GM11168 (cell line): ENCODE data around the gene RIMBP2.
"Not testable (repeated sequence)": the region's sequence is repeated elsewhere in the genome, so short reads cannot be mapped to it uniquely, and the experiment has no call there.

ENCODE experiments used
- in situ Hi-C: fragments of 300-500 bp; cut with MboI; formaldehyde crosslinking; loops from one replicate; pipeline ENCODE4 v1.12.0; 2022; ENCODE audit warnings: low sequenced_read_pairs; ENCODE audit not compliant: unreplicated experiment

RIMBP2 gene

GRCh38 chr12:130709151-130709970, 6.7 kb downstream of the RIMBP2 start:
- in situ Hi-C loops: no loop called here

GRCh38 chr12:130708648-130709047, 7.5 kb downstream of the RIMBP2 start:
- in situ Hi-C loops: no loop called here

GRCh38 chr12:130707571-130707891, 8.6 kb downstream of the RIMBP2 start:
- in situ Hi-C loops: no loop called here

- in situ Hi-C loops: no loop called here
These were observed 9.1 kb downstream of the RIMBP2 start for GRCh38 chr12:130706885-130707570.

- in situ Hi-C loops: no loop called here
These were observed 9.8 kb downstream of the RIMBP2 start for GRCh38 chr12:130706311-130706710.

- in situ Hi-C loops: no loop called here
These were observed 10.8 kb downstream of the RIMBP2 start for GRCh38 chr12:130705178-130705822.

GRCh38 chr12:130704606-130705005, 11.5 kb downstream of the RIMBP2 start:
- in situ Hi-C loops: no loop called here

- in situ Hi-C loops: no loop called here
These were observed 12.2 kb downstream of the RIMBP2 start for GRCh38 chr12:130703733-130704375.

- in situ Hi-C loops: no loop called here
These were observed 12.9 kb downstream of the RIMBP2 start for GRCh38 chr12:130702966-130703732.

GRCh38 chr12:130701402-130701744, 14.7 kb downstream of the RIMBP2 start:
- in situ Hi-C loops: no loop called here

- in situ Hi-C loops: no loop called here
These were observed 15.4 kb downstream of the RIMBP2 start for GRCh38 chr12:130700492-130701401.

- in situ Hi-C loops: no loop called here
These were observed 18.0 kb downstream of the RIMBP2 start for GRCh38 chr12:130698106-130698505.

- in situ Hi-C loops: no loop called here
These were observed 19.6 kb downstream of the RIMBP2 start for GRCh38 chr12:130696379-130697100.

- in situ Hi-C loops: no loop called here
These were observed 21.0 kb downstream of the RIMBP2 start for GRCh38 chr12:130695061-130695460.

GRCh38 chr12:130689408-130690405, 26.4 kb downstream of the RIMBP2 start:
- in situ Hi-C loops: no loop called here

GRCh38 chr12:130688999-130689398, 27.1 kb downstream of the RIMBP2 start:
- in situ Hi-C loops: not testable (repeated sequence)
